Hepatocyte (in vitro differentiated cells): ENCODE data around the gene CYP4A11.

Source experiments
- CTCF ChIP-seq: fragments of 200-600 bp; sonication (generic); IDR thresholded peaks from 2 replicates; pipeline ENCODE4 v1.5.1; 2016; ENCODE audit warnings: antibody characterized with exemption, mild to moderate bottlenecking; ENCODE audit not compliant: poor library complexity
- EZH2 ChIP-seq: fragments of 200-600 bp; sonication (generic); IDR thresholded peaks from 2 replicates; pipeline ENCODE4 v1.6.1; 2016; ENCODE audit warnings: antibody characterized with exemption, mild to moderate bottlenecking, borderline replicate concordance

- no peak for TF ChIP-seq CTCF
- no peak for TF ChIP-seq EZH2
Observed at GRCh38 chr1:46941135-46941694, at the start of gene CYP4A11.
